Fibroblast of gingiva (primary cell): Measurements from ENCODE around the gene TM7SF3.

Experiments used
- DNase-seq: peaks from one replicate; pipeline ENCODE4 v3.0.0-alpha.2; 2011; ENCODE audit warnings: low read depth

TM7SF3 gene

GRCh38 chr12:26928661-26929060 is 85.5 kb downstream of the TM7SF3 start:
- no peak for DNase-seq
